HG03280 (cell line): Measurements from ENCODE around the gene MKS1.

Source experiments
- ATAC-seq: cut with Tn5 transposase; IDR thresholded peaks from one replicate; pipeline ENCODE4 v1.9.1; 2021; ENCODE audit warnings: mild to moderate bottlenecking, moderate library complexity; ENCODE audit not compliant: unreplicated experiment

MKS1 gene

DNA sequence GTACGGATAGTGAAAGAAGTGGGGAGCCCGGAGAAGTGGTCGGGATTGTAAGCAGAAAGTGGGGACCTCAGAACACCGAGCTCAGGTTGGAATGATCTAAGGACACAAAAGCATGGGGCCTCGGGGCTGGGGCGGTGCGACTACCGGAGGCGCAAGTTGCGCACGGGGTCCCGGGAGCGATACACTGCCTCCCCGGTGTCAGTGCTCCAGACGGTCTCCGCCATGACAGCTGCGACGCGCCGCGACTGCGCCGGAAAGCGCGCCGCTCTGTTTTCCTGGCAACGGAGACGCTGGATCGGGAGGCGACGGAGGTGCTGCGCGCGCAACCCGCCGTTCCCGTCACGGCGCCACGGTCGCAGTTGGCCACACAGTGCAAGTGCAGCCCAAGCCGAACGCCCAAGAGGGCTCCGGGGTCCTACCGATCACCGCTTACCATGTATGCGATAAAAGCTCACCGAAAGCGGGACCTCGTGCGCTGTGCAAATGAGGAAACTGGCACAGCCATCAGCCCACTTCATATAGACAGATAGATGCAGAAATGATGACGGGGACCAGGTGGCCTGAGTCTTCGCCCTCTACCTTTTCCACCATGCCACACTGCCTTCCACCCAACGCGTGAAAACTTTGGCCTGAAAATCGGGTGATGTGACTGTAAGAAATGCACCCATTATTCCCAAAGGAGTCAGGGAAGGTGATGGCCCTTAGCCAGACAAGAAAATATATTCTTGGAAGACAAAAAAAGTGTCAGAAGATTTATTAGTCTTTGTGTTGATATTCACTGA is at the start of gene MKS1:
Gene MKS1 (minus strand): TSS at position 249 of the 782 bp plus-strand sequence. CDS start 25 bp downstream, at position 224.
- peak; percentile 94 for ATAC-seq

DNA sequence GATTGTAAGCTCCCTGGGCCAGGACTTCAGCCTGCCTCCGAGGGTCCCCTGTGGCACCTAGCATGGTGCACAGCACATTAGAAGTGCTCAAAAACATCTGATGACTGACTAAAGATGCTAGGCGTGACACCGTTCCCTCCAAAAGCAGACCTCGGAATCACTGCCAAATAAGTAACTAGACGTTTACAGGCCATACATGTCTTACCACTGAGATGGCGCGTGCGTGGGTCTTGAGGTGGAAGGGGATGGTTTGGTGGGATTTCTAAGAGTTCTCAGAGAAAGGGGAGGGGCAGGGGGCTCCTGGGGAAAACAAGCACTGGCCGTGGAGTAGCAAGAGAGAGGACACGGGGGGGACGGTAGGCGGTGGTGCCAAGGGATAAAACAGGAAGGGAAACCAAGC is 49.3 kb upstream of the MKS1 start:
- ATAC-seq, result no peak

DNA sequence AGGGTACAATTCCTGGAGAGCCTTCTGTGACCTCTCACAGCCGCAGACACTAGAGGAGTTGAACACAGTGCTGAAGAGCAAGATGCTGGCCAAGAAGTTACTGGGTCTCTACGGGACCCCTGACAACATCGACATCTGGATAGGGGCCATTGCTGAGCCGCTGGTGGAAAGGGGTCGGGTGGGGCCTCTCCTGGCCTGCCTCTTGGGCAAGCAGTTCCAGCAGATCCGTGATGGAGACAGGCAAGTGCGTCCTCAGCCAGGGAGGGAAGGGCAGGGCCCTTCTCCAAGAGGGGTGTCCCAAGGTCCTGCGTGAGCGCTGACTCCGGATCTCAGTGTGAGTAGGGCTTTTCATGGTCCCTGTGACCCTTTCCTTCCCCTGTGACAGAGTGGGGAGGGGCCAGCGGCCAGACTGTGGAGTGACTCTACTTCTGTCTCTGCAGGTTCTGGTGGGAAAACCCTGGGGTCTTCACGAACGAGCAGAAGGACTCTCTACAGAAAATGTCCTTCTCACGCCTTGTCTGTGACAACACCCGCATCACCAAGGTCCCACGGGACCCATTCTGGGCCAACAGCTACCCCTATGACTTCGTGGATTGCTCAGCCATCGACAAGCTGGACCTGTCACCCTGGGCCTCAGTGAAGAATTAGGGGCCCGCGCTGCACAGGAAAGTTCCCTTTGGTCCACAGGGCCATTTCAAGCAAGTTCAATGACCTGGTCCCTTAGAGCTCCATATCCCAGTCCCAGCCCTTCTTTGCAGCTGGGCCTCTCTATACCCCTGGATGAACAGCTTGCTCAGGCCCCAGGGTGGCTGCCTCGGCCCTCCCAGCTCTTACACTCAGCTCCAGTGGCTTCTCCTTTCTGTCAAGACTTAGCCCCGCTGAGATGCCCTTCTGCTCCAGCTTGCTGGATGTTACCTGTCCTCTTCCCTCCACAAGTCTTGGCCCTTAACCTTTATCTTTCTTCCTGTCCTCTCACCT is 48.6 kb upstream of the MKS1 start:
- ATAC-seq, result no peak

DNA sequence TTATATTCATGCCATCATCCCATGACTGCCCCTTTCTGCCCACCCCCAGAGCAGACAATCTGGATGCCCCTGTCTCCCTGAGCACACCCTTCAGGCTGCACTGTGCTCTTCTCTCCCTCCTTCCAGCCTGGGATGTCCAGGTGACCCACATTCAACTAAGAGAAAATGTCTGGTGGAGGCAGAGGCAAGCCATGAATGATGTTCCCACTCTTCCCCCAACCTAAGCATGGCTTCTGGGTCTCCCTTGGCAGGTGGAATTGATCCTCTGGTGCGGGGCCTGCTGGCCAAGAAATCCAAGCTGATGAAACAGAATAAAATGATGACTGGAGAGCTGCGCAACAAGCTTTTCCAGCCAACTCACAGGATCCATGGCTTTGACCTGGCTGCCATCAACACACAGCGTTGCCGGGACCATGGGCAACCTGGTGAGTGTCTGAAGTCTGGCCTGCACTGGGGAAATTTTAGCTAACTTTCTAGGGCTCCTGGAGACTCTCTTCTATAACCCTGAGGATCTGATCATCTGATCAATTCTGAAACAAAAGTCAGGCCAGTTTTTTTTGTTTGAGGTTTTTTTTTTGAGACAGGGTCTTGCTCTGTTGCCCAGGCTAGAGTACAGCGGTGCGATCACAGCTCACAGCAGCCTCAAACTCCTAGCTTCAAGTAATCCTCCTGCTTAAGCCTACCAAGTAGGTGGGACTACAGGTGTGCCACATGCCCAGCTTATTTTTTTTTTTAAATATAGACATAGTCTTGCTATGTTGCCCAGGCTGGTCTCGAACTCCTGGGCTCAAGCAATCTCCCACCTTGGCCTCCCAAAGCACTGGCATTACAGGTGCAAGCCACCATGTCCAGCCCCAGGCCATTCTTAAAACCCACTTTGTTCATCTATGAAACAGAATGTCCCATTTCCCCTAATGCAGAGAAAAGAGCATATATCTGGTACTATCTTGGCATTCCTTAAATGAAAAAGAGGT is 47.1 kb upstream of the MKS1 start:
- ATAC-seq, result no peak

DNA sequence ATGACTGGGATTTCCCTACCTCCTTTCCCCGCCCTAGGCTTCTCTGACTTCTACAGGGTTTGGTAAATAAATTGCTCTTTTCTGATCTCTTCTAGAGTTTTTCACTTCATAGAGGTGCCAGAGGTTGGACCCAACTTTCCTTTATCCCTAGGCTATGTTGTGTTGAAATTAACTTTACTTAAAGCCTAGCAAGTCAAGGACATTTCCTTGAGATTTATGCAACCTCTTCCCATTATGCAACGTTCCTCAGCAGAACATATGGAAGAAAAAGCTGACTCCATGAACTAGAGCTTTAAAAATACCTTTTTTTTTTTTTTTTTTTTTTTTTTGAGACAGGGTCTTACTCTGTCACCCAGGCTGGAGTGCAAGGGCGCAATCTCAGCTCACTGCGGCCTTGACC is 46.2 kb upstream of the MKS1 start:
- ATAC-seq, result no peak

DNA sequence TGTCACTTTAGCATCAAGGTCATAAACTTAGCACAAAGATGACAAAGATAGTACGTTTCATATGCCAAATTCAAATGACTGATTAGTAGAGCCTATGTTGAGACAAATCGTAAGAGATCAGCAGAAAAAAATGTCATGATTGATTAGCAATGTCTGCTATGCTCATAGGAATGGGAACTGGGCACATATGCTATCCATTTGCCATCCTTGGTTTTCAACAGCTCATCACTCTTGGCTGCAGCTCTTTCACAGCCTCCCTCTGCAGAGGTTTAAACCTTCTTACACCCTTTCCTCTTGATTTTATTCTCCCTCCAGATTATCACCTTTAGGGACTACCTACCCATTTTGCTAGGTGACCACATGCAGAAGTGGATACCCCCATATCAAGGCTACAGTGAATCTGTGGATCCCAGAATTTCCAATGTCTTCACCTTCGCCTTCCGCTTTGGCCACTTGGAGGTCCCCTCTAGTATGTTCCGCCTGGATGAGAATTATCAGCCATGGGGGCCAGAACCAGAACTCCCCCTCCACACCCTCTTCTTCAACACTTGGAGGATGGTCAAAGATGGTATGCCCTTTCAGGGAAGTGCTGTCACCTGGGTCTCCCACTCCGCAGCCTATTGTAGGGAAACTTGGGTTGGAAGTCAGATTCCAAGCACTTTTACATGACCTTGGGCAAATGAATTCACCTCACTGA is 45.5 kb upstream of the MKS1 start:
- no peak for ATAC-seq

DNA sequence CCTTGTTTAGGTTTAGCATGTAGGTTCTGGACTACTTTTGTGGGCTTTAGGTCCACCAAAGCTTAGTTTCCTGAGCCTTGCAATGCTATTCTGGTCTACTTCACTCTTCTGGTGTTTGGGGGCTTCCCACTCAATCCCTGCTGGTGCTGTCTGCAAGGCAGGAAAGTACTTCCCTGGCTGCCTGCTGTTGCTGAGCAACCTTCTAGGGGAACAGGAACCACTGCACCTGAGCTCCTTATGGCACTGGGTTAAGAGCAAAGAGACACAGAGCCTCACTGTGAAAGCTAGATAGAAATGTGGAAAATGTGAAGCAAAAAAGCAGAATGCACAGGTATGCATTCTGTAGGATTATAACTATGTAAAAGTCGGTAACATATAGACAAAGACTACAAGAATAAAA is 44.7 kb upstream of the MKS1 start:
- ATAC-seq, result no peak

DNA sequence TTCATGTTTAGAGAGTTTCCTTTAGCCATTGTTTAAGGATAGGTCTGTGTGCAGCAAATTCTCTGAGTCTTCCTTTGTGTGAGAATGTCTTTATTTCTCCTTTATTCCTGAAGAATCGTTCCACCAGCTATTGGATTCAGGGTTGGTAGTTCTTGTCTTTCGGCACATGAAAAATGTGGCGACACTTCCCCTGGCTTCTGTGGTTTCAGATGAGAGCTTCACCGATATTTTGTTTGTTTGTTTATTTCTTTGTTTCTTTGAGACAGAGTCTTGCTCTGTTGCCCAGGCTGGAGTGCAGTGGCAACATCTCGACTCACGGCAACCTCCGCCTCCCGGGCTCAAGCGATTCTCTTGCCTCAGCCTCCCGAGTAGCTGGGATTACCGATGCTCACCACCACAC is 43.1 kb upstream of the MKS1 start:
- ATAC-seq, result no peak

DNA sequence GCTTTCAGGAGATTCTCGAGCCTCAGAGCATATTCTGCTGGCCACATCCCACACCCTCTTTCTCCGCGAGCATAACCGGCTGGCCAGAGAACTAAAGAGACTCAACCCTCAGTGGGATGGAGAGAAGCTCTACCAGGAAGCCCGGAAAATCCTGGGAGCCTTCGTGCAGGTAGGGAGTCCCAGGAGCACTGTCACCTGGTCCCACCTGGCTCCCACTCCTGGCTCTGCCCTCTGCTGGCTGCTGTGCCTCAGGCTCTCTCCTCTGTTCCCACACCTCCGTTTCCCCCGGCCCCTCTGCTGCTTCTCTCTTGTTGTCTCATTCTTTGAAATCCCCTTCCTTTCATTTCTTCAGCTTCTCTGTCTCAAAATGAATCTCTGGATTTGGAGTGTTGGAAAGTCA is 35.7 kb upstream of the MKS1 start:
- ATAC-seq, result no peak

DNA sequence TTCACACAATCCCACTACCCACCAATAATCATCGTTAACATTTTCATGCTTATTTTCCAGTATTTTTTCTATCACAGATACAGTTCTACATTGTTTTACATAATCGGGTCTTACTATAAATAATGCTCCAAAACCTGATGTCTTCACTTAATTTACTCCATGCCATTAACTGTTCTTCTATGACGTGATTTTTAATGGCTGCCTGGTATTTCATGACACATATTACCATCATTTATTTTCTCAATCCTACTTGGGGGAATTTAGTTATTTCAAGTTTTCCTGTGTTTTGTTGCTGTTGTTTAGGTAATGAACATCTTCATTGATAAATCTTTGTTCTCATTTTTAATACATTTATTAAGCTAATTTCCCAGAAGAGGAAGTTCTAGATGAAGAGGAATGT is 34.0 kb upstream of the MKS1 start:
- no peak for ATAC-seq

DNA sequence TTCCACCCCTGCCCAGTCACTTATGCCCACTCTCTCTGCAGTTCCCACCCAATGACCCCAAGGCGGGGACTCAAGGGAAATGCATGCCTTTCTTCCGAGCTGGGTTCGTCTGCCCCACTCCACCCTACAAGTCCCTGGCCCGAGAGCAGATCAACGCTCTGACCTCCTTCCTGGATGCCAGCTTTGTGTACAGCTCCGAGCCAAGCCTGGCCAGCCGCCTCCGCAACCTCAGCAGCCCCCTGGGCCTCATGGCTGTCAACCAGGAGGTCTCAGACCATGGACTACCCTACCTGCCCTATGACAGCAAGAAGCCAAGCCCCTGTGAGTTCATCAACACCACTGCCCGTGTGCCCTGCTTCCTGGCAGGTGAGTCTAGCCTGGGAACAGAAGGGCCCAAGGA is 33.1 kb upstream of the MKS1 start:
- ATAC-seq, result no peak

DNA sequence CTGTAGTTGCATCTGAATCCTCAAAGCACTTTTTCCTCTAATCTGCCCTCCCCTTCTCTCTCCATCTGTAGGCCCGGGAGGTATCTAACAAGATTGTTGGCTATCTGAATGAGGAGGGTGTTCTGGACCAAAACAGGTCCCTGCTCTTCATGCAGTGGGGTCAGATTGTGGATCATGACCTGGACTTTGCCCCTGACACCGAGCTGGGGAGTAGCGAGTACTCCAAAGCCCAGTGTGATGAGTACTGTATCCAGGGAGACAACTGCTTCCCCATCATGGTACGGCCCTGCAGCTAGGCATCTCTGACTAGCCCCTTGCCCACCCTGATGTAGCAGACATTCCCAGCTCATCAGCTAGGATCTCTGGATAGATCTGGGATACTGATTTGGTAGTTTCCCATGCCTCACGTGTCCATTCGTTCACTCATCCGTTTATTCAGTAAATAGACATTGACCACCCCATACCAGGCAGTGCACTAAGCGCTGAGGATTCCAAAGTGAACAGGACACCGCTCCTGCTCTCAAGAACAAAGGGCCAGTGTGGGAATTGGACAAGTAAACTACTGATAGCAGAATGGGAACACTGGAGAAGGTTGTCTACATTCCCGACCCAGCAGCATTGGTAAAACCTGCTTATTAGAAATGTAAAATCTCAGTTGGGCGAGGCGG is 31.4 kb upstream of the MKS1 start:
- no peak for ATAC-seq

DNA sequence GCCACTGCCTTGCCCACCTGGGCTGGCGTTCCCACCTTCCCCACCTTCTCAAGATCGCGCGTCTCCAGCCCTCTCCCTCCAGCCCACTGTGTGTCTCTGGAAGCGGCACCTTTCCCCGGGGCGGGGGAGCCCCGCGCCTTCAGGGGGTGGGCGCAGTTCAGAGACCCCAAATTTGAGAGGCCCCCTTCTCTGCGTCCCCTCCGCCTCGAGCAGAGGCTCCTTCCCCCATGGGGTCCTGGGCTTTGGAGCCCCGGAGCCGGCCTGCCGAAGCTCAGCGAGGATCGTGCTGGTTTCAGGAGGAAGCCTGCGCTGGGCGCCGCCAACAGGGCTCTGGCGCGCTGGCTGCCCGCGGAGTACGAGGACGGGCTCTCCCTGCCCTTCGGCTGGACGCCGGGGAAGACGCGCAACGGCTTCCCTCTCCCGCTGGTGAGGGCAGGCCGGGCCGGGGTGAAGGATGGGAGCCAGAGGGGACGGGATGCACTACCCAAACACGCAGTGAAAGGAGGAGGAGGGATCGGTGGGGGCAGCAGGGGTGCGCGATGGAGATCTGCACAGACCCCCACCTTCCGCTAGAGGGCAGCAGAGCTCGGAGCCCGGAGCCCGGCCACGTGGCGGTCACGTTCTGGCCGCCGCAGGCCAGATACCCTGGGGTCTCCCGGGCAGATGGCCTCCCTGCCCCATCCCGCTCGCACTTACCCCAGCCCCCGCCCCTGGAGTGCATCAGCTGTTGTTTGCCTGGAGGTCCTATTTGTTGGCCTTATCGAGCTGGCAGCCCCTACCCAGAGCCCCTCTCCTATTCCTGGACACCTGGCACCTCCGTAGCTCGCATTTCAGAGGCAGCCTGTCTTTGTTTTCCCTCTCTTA is 30.4 kb upstream of the MKS1 start:
- peak; percentile 66 for ATAC-seq

DNA sequence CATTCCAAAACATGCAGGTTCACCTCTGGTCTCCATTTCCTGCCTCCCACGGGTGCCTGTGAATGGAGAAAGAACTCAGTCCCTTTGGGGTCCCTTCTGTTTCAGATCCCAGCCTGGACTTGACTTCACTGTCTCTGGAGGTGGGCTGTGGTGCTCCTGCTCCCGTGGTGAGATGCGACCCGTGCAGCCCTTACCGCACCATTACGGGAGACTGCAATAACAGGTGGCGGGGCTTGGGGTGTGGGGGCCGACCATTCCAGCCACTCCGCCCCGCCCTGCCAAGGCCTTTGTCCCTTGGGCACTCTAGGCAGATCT is 29.9 kb upstream of the MKS1 start:
- no peak for ATAC-seq

DNA sequence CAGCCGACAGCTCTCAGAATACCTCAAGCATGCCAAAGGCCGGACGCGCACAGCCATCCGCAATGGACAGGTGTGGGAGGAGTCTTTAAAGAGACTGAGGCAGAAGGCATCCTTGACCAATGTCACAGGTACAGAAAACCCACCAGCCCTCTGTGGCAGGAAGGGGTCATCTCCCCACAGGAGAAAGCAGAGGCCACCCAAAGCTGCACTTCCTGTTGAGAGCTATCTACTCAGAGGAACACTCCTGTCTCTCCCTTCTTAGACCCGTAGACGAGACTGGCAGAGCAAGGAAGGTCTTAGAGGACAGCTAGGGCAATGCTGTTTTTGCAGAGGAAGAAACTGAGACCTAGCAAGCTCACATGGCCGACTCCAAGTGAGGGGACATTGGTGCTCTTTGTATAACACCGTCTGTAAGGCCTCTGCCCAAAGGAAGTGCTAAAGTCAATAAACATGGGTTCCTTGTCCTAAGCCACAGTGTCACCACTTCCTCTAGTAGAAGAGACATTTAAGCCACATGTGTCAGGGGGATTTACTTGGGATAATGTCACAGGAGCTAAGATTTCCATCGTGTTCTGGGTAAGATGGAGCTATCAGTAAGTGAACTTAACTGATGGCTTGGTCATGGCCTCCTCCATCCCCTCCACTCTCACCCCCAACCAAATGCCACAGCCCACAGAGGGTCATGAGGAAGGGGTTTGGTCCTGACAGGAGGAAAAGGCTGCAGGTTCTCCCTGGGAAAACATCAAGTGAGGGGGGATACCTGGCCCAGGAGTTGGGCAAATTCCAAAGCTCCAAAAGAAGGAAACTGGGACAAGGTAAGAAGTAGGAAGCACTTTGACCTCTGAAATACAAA is 28.7 kb upstream of the MKS1 start:
- no peak for ATAC-seq

DNA sequence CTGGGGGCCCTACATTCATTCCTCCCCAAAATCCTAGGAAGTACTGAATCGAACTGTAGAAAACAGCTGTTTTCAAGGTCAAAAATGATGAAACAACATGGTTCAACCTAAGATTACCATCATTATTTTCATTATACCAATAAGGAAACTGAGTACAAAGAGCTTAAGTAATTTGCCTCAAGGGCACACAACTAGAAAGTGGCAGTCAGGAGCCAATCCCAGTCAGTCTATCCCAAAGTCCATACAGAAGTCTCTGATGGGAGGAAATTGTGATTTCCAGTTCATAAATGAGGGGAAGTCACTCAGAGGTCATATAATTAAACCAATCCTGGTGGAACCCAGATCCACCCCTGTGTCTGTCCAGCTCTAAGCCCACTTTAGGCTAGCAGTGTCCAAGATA is 27.7 kb upstream of the MKS1 start:
- ATAC-seq, result no peak

DNA sequence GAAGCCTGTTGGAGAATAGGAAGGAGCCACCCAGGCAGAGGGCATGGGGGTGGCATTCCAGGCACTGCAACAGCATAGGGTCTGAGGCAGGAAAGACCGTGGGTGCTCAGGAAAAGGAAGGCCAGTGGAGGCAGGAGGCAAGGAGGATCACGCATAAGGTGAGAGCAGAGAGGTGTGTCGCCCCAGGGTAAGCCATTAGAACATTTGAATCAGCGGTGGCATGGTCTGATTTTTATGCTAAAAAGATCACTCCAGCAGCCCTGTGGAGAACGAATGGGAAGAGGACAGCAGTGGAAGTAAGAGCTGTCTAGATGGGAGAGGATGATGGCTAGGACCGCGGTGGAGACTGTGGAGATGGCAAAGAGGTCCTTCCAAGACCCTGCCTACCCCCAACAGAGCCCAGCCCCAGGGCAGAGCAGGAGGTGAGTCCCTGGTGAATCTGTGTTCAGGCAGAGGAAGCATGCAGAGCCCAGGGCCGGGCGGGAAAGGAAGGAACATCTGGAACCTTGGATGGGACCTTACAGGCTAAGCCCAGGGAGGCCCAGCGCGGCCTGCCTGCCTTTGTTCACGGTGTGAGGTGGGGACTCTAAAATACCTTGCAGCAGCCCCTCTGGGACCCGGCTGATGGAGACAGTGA is 27.2 kb upstream of the MKS1 start:
- no peak for ATAC-seq
